ENCODE measurements around the gene NUDT2.

- TF ChIP-seq CTCF (IDR thresholded peaks at IDR 0.05), result no peak
- no peak for TF ChIP-seq POLR2A (IDR thresholded peaks at IDR 0.05)
These were observed 47.3 kb upstream of the NUDT2 start for GRCh38 chr9:34282096-34282495.
